Jurkat, Clone E6-1 (cell line): Measurements from ENCODE around the gene PHF1.
"Not testable (repeated sequence)": the region's sequence is repeated elsewhere in the genome, so short reads cannot be mapped to it uniquely, and the experiment has no call there.

Source experiments
- DNase-seq: peaks from one replicate; pipeline ENCODE4 v3.0.0-alpha.2; 2011; ENCODE audit warnings: low read depth, low spot score
- H3K4me3 ChIP-seq: 2 replicates; pipeline ENCODE4 v1.5.1; 2011; ENCODE audit warnings: mild to moderate bottlenecking, low read length, control low read depth, moderate library complexity

PHF1 gene

DNA sequence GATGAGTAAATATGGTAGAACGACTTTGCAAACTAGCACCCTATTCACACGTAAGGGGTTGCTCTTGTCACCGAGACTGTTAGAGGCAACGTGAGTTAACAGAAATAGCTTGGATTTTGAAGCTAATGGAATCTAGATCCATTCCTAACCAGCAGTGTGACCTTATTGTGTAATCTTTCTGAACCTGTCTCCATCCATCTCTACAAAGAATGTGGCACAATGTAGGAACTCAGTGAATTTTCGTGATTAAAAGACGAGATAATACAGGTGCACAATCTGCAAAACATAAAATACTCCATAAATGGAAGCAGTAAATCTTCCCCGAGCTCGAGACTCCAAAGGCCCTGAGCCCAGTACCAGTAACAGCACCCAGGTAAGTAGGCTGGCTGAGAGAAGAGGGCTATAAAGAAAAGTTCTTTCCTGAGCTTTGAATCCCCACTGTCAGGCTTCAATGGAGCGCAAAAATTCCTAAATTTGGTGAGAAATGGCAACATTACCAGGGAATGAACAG is 20.0 kb upstream of the PHF1 start:
- H3K4me3 ChIP-seq: peak overlapping the region; percentile 81
- DNase-seq: no peak

DNA sequence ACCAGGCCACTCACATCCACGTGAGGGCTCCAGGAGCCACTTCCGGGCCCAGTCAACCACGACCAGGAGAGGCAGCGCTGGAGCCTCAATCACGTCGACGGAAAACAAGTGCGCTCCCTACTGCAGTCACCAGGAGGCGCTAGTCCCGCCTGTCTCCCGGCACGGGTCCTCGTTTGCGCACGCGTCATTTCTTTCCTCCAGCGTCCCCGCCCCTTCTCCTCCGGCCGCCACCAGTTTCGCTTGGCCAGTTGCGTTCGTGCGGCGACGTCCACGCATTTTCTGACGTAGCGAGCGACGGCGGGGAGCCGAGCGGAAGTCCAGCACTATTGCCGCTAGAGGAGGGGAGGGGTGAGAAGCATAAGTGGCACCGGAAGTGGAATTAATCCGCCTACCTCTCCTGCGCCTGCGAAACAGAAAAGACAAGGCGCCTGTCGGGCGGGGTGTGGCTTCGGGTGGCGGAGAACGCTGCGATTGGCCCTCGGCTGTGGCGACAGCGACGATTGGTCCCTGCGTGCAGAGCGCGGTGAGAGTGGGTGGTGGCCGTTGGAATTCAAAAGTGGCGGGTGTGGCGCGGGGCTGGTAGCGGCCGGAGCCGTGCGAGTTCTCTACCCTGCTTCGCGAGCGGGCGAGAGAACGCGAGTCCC is 19.4 kb upstream of the PHF1 start, which contains the start of gene KIFC1:
TSS of gene KIFC1 (plus strand) at position 546 of the 644 bp plus-strand sequence. CDS start 163 bp downstream, outside the sequence.
- peak within 1 kb of the TSS; percentile 81 for H3K4me3 ChIP-seq
- DNase-seq: peak; percentile 100

DNA sequence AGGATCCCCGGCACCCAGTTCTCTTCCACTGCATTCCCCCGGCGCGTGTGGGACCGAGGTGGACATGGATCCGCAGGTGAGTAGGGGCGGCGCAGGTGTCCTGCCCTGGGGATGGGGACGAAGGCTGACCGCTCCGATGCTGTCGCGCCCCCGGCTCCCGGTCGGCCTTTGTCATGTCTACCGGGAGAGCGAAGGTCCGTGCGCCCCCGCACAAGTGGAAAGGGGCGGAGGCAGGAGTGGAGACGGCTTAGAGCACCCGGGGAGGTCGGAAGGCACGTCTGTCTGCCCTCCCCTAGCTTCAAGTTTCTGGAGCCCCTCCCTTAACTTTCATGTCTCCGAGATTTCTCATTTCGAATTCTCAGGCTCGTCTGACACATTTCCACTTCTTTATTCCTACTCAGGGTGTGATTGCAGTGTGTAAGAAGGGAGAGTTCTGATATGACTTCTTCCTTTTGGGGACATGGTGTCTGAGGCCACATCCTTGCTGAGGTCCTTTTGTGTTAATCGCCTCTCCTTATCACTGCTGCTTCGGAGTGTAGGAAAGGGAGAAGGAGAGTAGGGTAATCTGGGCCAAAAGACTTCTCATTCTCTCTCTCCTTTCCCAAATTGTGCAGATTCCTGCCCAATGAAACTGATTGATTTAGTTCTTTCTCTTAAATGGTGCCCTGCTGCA is 18.8 kb upstream of the PHF1 start:
- H3K4me3 ChIP-seq: peak overlapping the region; percentile 81
- DNase-seq: no peak

DNA sequence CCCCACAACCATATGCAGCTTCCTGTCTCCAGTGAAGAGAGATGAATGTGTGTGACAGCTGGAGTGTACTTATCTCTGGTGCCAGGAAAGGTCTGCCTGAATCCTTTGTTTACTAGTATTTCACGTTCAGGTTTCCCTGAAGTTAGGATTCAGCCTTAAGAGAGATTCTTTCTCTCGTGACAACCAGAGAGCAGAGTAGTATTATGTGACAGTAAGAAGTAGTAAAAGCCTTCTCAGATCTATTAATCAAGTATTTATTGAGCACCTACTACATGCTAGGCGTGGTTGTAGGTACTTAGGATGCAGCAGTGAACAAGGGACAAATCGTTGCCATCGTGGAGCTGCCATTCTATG is 18.2 kb upstream of the PHF1 start:
- DNase-seq: no peak
- H3K4me3 ChIP-seq: peak overlapping the region; percentile 81

DNA sequence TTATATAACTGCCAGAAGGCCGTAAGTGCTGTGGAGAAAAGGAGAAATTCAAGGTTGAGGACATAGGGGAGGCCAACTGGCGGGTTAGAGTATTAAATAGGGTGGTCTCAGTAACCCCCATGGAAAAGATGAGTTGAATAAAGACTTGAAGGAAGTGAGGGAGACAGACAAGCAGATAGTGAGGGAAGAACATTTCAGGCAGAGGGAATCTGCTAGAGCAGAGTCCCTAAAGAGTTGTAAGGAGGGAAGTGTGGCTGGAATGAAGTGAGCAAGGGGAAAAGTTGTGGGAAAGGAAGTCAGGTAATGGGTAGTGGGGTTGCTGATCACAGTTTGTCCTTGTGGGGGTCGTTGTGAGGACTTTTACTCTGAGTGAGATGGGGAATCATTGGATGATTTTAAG is 17.8 kb upstream of the PHF1 start:
- no peak for DNase-seq
- peak overlapping the region; percentile 81 for H3K4me3 ChIP-seq

DNA sequence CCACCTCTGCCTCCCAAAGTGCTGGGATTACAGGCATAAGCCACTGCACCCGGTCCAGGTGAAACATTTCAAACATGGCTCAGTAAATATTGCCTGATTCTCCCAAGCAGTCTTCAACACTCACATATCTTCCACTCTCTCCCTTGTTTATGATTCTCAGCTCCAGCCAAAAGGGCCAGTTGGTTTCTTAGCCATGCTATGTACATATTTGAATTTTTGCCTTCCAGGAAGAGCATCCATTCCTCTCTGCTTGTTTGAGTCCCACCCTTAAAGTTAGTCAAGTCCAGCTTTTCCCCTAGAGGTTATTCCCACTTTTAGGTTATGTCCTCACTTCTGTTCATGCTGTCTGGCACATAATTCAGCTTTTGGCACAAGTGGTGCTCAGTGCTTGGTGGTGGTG is 13.3 kb upstream of the PHF1 start:
- H3K4me3 ChIP-seq: no peak overlapping the region
- DNase-seq: no peak

DNA sequence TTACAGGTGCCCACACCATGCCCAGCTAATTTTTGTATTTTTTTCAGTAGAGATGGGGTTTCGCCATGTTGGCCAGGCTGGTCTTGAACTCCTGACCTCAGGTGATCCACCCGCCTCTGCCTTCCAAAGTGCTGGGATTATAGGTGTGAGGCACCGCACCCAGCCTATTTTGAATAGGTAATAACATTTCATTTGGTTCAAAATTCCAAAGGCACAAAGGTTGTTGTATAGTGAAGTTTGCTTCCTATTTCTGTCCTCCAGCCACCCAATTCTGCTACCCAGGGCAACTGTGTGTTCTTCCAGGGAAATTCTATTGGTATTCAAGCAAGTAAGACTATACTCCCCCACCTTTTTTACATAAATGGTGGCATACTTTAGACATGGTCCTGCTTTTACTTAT is 12.2 kb upstream of the PHF1 start:
- H3K4me3 ChIP-seq, DNase-seq: not testable (repeated sequence)

DNA sequence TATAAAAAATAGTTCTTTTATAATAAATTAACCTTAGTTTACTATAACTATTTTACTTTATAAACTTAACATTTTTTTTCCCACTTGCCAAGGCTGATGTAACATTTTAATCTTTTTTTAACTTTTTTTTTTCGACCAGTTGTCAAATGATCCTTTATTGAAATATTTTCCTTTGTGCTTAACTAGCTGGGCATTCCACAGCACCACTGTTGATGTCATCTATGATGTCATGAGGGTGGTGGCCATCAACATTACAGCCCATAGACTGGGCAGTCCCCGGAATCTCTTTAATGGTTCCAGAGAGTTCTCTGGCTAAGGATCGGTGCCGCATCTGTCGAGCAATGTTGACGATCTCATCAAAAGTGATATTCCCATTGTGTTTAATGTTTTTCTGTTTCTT is 10.9 kb upstream of the PHF1 start:
- H3K4me3 ChIP-seq, DNase-seq: not testable (repeated sequence)

DNA sequence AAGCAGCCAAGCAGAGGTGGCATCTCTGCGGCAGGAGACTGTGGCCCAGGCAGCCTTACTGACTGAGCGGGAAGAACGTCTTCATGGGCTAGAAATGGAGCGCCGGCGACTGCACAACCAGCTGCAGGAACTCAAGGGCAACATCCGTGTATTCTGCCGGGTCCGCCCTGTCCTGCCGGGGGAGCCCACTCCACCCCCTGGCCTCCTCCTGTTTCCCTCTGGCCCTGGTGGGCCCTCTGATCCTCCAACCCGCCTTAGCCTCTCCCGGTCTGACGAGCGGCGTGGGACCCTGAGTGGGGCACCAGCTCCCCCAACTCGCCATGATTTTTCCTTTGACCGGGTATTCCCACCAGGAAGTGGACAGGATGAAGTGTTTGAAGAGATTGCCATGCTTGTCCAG is 5.9 kb upstream of the PHF1 start:
- DNase-seq: no peak
- no peak overlapping the region for H3K4me3 ChIP-seq

DNA sequence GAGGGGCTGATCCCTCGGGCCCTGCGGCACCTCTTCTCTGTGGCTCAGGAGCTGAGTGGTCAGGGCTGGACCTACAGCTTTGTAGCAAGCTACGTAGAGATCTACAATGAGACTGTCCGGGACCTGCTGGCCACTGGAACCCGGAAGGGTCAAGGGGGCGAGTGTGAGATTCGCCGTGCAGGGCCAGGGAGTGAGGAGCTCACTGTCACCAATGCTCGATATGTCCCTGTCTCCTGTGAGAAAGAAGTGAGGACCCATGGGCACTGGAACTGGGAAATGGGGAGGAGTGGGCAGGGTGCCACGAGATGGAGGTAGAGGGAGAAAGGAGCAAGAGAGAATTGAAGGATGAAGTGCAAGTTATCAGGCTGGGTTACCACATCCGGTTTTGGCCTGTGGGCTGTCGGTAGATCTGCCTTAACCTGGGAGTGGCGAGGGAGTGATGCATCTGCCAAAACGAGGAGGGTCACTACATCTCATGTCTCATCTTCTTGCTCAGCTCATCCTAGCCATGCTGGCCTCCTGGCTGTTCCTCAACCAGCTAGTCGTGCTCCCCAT is 5.4 kb upstream of the PHF1 start:
- DNase-seq: no peak

DNA sequence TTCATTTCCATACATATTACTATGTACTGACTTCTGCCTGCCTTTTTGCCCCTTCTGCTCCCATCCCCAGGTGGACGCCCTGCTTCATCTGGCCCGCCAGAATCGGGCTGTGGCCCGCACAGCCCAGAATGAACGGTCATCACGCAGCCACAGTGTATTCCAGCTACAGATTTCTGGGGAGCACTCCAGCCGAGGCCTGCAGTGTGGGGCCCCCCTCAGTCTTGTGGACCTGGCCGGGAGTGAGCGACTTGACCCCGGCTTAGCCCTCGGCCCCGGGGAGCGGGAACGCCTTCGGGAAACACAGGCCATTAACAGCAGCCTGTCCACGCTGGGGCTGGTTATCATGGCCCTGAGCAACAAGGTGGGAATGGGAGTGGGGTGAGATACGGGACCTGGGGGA is 4.7 kb upstream of the PHF1 start:
- no peak overlapping the region for H3K4me3 ChIP-seq

More for the DNA sequence above, 5.4 kb upstream of the PHF1 start:
- no peak overlapping the region for H3K4me3 ChIP-seq

DNA sequence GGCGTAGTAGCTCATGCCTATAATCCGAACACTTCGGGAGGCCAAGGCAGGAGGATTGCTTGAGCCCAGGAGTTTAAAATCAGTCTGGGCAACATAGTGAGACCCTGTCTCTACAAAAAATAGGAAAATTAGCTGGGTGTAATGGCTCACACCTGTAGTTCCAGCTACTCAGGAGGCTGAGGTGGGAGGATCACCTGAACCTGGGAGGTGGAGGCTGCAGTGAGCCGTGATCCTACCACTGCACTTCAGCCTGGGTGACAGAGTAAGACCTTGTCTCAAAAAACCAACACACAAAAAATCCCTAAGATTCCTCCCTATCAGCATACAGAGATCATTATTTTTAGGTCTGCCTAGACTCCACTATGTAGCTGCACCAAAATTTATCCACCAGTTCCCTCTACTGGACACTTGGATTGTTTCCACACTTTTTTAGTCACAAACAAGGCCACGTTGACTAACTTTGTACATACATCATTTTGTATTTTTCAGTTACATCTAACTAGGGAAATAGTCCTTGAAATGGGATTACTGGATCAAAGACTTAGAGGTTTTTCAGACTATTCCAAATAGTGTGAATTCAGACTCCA is 3.6 kb upstream of the PHF1 start:
- no peak for DNase-seq
- H3K4me3 ChIP-seq: no peak overlapping the region

More for the DNA sequence above, 4.7 kb upstream of the PHF1 start:
- DNase-seq: no peak

DNA sequence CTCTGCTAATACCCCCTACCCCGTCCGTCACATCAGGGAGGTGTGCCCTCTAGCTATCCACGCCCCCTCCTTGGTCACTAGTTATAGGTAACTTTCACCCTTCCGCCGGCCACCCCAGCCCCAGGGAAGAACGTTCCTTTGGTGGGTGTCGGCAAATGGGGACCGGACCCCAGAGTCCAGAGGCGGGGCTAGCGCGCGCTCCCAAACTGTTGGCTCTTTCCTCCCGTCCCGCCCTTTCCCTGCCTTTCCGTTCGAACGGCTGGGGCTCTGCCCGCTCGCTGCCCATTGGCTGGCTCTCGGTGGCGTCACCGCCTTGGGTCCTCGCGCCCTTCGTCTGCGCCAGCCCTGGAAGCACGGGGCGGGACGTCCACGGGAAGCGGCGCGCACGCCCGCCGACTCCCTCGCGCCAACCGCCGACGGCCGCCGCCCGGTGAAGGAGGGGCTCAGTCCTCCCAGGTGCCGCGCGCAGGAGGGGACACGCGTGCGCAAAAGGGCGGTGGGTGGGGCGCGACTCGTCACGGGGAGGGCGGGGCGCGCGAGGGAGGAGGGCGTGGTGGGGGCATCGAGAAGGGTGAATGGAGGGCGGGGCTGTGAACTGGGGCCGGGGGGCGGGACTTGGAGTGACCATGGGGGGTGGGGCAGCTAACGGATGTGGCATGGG is 634 bp upstream of the PHF1 start:
- H3K4me3 ChIP-seq: peak overlapping the region; percentile 65
- DNase-seq: peak; percentile 94

DNA sequence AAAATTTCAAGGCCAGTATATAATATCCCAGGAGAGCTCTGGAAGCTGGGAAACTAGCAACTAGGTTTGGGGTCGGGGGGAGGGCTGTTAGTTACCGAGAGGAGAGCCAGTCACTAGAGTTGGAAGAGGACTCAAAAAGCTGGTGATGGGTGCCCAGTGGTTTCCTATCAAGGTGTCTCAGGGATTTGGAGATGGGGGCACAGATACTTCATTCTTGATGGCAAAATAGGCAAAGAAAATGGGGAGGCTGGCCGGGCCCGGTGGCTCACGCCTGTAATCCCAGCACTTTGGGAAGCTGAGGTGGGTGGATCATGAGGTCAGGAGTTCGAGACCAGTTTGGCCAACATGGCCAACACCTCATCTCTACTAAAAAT is 805 bp downstream of the PHF1 start:
- DNase-seq: no peak
- peak overlapping the region; percentile 59 for H3K4me3 ChIP-seq

DNA sequence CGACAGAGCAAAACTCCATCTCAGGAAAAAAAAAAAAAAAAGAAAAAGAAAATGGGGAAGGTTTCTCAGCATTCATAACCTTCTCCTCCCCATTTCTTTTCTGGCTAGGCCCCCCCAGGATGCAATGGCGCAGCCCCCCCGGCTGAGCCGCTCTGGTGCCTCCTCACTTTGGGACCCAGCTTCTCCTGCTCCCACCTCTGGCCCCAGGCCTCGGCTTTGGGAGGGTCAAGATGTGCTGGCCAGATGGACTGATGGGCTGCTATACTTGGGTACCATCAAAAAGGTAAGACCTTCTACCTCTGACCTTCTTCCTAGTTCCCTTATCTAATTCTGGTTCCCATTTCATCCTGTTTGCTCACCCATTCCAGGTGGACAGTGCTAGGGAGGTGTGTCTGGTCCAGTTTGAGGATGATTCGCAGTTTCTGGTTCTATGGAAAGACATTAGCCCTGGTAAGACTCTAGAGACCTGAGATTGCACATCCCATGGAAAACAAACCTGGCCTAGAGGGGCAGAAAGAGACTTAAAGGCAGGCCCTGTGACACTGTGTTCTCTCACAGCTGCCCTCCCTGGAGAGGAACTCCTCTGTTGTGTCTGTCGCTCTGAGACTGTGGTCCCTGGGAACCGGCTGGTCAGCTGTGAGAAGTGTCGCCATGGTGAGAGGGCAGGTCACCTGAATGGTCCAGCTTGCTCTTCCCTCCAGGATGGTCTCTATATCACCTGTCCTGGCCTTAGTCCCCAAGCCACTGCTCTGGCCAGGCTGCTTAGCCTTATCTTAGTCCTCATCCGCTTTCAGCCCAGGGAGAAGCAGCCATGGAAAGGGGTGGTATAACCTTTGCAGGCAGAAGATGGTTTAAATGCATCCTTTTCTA is 1.6 kb downstream of the PHF1 start:
- no peak for DNase-seq
- no peak overlapping the region for H3K4me3 ChIP-seq

DNA sequence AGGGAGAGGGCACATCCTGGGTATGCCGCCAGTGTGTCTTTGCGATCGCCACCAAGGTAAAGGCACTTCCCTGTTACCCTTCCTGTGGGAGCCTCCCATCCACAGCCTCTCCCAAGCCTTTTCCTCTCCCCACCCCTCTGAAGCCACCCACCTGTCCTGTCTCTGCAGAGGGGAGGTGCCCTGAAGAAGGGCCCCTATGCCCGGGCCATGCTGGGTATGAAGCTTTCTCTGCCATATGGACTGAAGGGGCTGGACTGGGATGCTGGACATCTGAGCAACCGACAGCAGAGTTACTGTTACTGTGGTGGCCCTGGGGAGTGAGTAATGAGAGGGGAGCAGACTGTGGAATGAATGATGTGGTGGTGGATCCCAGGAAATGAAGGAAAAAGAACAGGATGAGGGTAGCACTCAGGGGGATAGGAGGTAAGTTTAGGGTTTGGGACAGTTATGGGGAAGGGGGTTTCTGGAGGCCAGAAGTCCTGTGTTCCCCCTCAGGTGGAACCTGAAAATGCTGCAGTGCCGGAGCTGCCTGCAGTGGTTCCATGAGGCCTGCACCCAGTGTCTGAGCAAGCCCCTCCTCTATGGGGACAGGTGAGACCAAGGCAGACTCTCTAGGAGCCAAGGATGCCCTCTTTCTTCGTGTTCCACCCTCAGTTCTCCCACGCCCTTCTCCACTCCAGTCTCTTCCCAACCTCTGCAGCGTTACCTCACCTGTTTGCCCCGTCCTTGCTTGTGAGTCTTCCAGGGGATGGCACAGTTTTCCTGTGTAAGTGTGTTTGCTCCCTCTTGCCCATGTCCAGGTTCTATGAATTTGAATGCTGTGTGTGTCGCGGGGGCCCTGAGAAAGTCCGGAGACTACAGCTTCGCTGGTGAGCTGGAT is 2.7 kb downstream of the PHF1 start:
- no peak overlapping the region for H3K4me3 ChIP-seq
- DNase-seq: no peak

DNA sequence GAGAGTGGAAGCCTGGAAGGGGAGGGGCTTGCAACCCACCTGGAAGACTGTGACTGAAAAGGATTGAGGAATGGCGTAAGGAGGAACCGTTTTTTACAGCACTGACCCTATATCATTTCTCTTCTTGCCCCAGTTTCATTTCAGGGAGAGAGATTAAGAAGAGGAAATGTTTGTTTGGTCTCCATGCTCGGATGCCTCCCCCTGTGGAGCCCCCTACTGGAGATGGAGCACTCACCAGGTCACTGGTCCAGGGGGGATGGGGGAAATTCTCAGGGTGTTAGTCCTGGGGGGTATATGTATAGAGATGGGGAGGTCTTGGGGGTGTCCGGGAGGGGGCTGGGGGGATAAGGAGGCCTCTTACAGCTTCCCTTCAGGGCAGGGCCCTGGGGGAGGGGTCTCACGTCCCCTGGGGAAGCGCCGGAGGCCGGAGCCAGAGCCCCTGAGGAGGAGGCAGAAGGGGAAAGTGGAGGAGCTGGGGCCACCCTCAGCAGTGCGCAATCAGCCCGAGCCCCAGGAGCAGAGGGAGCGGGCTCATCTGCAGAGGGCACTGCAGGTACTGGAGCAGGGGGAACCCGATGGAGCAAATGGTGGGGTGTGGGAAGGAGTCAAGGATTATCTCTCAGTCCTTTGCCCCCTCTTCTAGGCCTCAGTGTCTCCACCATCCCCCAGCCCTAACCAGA is 3.9 kb downstream of the PHF1 start:
- no peak overlapping the region for H3K4me3 ChIP-seq
- DNase-seq: no peak
